GM21825 (cell line): ENCODE measurements around the gene C1QTNF2.

Experiments used
- ATAC-seq: cut with Tn5 transposase; IDR thresholded peaks from one replicate; pipeline ENCODE4 v1.9.1; 2021; ENCODE audit warnings: mild to moderate bottlenecking, moderate library complexity; ENCODE audit not compliant: unreplicated experiment

The C1QTNF2 gene

GRCh38 chr5:160369990-160370712 is at the start of gene C1QTNF2:
C1QTNF2 (minus strand) TSS chr5:160370626; CDS start chr5:160355011, 15,615 bp downstream.
- ATAC-seq, result no peak

GRCh38 chr5:160420331-160420610 is 49.8 kb upstream of the C1QTNF2 start:
- ATAC-seq, result no peak

- ATAC-seq, result peak; percentile 26
Measured at GRCh38 chr5:160419458-160420330, 49.3 kb upstream of the C1QTNF2 start.

GRCh38 chr5:160418561-160419457 is 48.4 kb upstream of the C1QTNF2 start, which contains the start of gene SLU7:
SLU7 (minus strand) TSS chr5:160419081; CDS start chr5:160415294, 3,787 bp downstream.
- ATAC-seq, result peak; percentile 76

GRCh38 chr5:160399402-160400353 is 29.3 kb upstream of the C1QTNF2 start, which contains the start of gene FAM200C:
FAM200C (minus strand) TSS chr5:160400054; CDS start chr5:160395490, 4,564 bp downstream.
- peak; percentile 84 for ATAC-seq

- no peak for ATAC-seq
Measured at GRCh38 chr5:160398806-160399205, 28.4 kb upstream of the C1QTNF2 start.

- ATAC-seq, result no peak
Measured at GRCh38 chr5:160397492-160397891, 27.1 kb upstream of the C1QTNF2 start.

- ATAC-seq, result no peak
Measured at GRCh38 chr5:160395111-160395510, 24.7 kb upstream of the C1QTNF2 start.

- no peak for ATAC-seq
Measured at GRCh38 chr5:160390787-160391696, 20.6 kb upstream of the C1QTNF2 start.

GRCh38 chr5:160387445-160387844 is 17.0 kb upstream of the C1QTNF2 start:
- no peak for ATAC-seq

GRCh38 chr5:160385496-160385895 is 15.1 kb upstream of the C1QTNF2 start:
- no peak for ATAC-seq

GRCh38 chr5:160384681-160385080 is 14.3 kb upstream of the C1QTNF2 start:
- ATAC-seq, result no peak

- ATAC-seq, result no peak
Measured at GRCh38 chr5:160382346-160382745, 11.9 kb upstream of the C1QTNF2 start.

GRCh38 chr5:160380041-160380440 is 9.6 kb upstream of the C1QTNF2 start:
- no peak for ATAC-seq

- no peak for ATAC-seq
Measured at GRCh38 chr5:160379511-160379910, 9.1 kb upstream of the C1QTNF2 start.

GRCh38 chr5:160378330-160378729 is 7.9 kb upstream of the C1QTNF2 start:
- no peak for ATAC-seq

- ATAC-seq, result no peak
Measured at GRCh38 chr5:160377651-160378050, 7.2 kb upstream of the C1QTNF2 start.

GRCh38 chr5:160376416-160376815 is 6.0 kb upstream of the C1QTNF2 start:
- ATAC-seq, result no peak

- no peak for ATAC-seq
Measured at GRCh38 chr5:160375701-160376100, 5.3 kb upstream of the C1QTNF2 start.
